H1 (cell line): ENCODE results near the gene RASSF4. TPM values are rescaled to one million over a fixed set of nuclear protein-coding genes. Genes with fewer than 3 reads are reported as not detected.

Experiments used
- CBX5 ChIP-seq: fragments of 300-800, 300-1000 bp; sonication (generic); IDR thresholded peaks from 2 replicates; pipeline ENCODE4 v1.7.1; 2016; ENCODE audit warnings: antibody characterized with exemption, low read length, low read depth
- CHD2 ChIP-seq: IDR thresholded peaks from 2 replicates; pipeline ENCODE4 v1.6.1; 2012; ENCODE audit warnings: low read length, improper control_type of control experiment
- CREB1 ChIP-seq: IDR thresholded peaks from 2 replicates; pipeline ENCODE4 v1.6.1; 2012; ENCODE audit warnings: inconsistent platforms
- RAD21 ChIP-seq, 2 experiments: IDR thresholded peaks in 1 of 2; conservative IDR thresholded peaks in 1 of 2; 2 replicates each; pipeline ENCODE4 v1.6.1; 2011; ENCODE audit warnings: low read depth in 2 of 2, low read length in 2 of 2, improper control_type of control experiment in 1 of 2, inconsistent platforms in 1 of 2, mild to moderate bottlenecking in 1 of 2, moderate library complexity in 1 of 2
- RBBP5 ChIP-seq: IDR thresholded peaks from 2 replicates; pipeline ENCODE4 v1.7.1; 2012; ENCODE audit warnings: low read depth, mild to moderate bottlenecking, inconsistent platforms, low read length, moderate library complexity, borderline replicate concordance
- SIRT6 ChIP-seq: IDR thresholded peaks from one replicate; pipeline ENCODE4 v1.7.1; 2012; ENCODE audit warnings: low read length, inconsistent platforms
- SP4 ChIP-seq: IDR thresholded peaks from 2 replicates; pipeline ENCODE4 v1.6.1; 2012; ENCODE audit warnings: low read length, inconsistent platforms
- SRF ChIP-seq: IDR thresholded peaks from 2 replicates; pipeline ENCODE4 v1.6.1; 2011; ENCODE audit warnings: mild to moderate bottlenecking, low read depth, low read length, moderate library complexity
- YY1 ChIP-seq: IDR thresholded peaks from 2 replicates; pipeline ENCODE4 v1.6.1; 2011; ENCODE audit warnings: low read depth, mild to moderate bottlenecking, low read length
- ZNF274 ChIP-seq: IDR thresholded peaks from 2 replicates; pipeline ENCODE4 v1.7.0; 2012; ENCODE audit warnings: low read length, borderline replicate concordance; ENCODE audit errors: extremely low read depth
- polyA plus RNA-seq, 7 experiments: library from polyadenylated mRNA; depleted of rRNA in 3 of 7; stranded (reverse) in 5 of 7; unstranded in 2 of 7; fragments of >200 nt in 5 of 7; fragments of 200-250 nt in 2 of 7; gene quantifications; 1 replicate in 5 of 7; 2 replicates in 1 of 7; 4 replicates in 1 of 7; pipeline versions ENCODE4 v1.2.1 to v1.2.3, GENCODE V29; 2011 to 2013; ENCODE audit warnings: missing spikeins in 2 of 7, mixed read lengths in 2 of 7
- total RNA-seq: library from RNA; stranded (reverse); fragmentation: NEBNext Ultra II Directional; extraction: Animal tissue kit (Norgen Biotek cat#: 25700); gene quantifications from 2 replicates; pipeline ENCODE4 v1.2.1, GENCODE V29; 2021
- TF ChIP-seq, protein P1 (sequence below): fragments of 300-600 bp; sonication (generic); IDR thresholded peaks from 2 replicates; pipeline ENCODE4 v1.7.1; 2012; ENCODE audit warnings: low read length, moderate library complexity, mild to moderate bottlenecking, inconsistent platforms; ENCODE audit not compliant: insufficient replicate concordance

RASSF4 gene
- total and polyA plus RNA-seq, 2 of the 8 experiments (the other 6 are each of a cell fraction or from before 2014, with no cell fraction given), result 14.3 to 14.5 TPM

DNA sequence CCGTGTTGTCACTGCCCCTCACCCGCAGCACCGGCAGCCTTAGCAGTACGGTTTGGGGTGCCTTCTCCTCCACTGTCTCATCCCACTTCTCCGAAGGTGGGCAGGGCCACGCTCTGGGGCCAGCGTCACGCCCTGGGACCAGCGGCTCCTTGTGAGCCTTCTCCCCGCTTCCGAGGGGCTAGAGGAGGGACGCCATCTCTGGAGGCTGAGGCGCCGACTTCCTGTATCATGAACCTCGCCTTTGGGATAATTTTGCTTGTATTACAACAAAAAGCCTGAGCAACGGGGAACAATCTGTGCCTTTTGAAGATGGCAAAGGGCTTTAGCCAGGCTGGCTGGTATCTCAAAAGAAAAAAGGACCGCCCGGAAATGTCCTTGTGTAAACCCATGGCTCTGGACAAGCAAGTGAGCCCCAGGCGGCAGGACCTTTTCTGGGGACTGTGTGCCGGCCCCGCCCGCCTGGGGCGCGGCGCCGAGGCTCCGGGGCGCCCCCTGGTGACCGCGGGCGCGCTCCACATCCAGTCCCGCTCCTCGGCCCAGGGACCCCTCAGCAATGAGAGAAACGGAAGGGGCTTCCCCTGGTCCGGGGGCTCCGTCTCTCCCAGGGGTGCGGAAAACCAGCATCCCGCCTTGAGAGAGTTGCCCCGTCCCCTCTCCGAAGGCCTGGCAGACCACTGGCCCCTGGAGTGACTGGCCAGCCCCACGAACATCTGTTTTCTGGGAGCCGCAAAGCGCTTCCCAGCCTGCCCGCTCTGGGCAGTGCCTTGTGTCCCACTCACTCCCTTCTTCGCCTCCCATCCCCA lies 15.2 kb downstream of the RASSF4 start (continued):
- TF ChIP-seq, protein P1, sequence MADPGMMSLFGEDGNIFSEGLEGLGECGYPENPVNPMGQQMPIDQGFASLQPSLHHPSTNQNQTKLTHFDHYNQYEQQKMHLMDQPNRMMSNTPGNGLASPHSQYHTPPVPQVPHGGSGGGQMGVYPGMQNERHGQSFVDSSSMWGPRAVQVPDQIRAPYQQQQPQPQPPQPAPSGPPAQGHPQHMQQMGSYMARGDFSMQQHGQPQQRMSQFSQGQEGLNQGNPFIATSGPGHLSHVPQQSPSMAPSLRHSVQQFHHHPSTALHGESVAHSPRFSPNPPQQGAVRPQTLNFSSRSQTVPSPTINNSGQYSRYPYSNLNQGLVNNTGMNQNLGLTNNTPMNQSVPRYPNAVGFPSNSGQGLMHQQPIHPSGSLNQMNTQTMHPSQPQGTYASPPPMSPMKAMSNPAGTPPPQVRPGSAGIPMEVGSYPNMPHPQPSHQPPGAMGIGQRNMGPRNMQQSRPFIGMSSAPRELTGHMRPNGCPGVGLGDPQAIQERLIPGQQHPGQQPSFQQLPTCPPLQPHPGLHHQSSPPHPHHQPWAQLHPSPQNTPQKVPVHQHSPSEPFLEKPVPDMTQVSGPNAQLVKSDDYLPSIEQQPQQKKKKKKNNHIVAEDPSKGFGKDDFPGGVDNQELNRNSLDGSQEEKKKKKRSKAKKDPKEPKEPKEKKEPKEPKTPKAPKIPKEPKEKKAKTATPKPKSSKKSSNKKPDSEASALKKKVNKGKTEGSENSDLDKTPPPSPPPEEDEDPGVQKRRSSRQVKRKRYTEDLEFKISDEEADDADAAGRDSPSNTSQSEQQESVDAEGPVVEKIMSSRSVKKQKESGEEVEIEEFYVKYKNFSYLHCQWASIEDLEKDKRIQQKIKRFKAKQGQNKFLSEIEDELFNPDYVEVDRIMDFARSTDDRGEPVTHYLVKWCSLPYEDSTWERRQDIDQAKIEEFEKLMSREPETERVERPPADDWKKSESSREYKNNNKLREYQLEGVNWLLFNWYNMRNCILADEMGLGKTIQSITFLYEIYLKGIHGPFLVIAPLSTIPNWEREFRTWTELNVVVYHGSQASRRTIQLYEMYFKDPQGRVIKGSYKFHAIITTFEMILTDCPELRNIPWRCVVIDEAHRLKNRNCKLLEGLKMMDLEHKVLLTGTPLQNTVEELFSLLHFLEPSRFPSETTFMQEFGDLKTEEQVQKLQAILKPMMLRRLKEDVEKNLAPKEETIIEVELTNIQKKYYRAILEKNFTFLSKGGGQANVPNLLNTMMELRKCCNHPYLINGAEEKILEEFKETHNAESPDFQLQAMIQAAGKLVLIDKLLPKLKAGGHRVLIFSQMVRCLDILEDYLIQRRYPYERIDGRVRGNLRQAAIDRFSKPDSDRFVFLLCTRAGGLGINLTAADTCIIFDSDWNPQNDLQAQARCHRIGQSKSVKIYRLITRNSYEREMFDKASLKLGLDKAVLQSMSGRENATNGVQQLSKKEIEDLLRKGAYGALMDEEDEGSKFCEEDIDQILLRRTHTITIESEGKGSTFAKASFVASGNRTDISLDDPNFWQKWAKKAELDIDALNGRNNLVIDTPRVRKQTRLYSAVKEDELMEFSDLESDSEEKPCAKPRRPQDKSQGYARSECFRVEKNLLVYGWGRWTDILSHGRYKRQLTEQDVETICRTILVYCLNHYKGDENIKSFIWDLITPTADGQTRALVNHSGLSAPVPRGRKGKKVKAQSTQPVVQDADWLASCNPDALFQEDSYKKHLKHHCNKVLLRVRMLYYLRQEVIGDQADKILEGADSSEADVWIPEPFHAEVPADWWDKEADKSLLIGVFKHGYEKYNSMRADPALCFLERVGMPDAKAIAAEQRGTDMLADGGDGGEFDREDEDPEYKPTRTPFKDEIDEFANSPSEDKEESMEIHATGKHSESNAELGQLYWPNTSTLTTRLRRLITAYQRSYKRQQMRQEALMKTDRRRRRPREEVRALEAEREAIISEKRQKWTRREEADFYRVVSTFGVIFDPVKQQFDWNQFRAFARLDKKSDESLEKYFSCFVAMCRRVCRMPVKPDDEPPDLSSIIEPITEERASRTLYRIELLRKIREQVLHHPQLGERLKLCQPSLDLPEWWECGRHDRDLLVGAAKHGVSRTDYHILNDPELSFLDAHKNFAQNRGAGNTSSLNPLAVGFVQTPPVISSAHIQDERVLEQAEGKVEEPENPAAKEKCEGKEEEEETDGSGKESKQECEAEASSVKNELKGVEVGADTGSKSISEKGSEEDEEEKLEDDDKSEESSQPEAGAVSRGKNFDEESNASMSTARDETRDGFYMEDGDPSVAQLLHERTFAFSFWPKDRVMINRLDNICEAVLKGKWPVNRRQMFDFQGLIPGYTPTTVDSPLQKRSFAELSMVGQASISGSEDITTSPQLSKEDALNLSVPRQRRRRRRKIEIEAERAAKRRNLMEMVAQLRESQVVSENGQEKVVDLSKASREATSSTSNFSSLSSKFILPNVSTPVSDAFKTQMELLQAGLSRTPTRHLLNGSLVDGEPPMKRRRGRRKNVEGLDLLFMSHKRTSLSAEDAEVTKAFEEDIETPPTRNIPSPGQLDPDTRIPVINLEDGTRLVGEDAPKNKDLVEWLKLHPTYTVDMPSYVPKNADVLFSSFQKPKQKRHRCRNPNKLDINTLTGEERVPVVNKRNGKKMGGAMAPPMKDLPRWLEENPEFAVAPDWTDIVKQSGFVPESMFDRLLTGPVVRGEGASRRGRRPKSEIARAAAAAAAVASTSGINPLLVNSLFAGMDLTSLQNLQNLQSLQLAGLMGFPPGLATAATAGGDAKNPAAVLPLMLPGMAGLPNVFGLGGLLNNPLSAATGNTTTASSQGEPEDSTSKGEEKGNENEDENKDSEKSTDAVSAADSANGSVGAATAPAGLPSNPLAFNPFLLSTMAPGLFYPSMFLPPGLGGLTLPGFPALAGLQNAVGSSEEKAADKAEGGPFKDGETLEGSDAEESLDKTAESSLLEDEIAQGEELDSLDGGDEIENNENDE, result no peak
- TF ChIP-seq CBX5 (no peak), CREB1 (no peak), RBBP5 (peak; percentile 82; the same call in 1 of the 2 replicates), ZNF274 (no peak), CHD2 (no peak), SRF (no peak), RAD21 (IDR thresholded peaks at IDR 0.05 in 1 of 2, conservative IDR thresholded peaks at IDR 0.05 in 1 of 2; ENCODE audit: low read depth in 2 of 2, low read length in 2 of 2) (peak; percentile 53 to 77), SP4 (no peak), YY1 (no peak), SIRT6 (no peak)
